GM23248 (cell line): ENCODE data around the gene ESPN. TPM values are rescaled to one million over a fixed set of nuclear protein-coding genes. Genes with fewer than 3 reads are reported as not detected.
"Not testable (repeated sequence)": the region's sequence is repeated elsewhere in the genome, so short reads cannot be mapped to it uniquely, and the experiment has no call there.

ENCODE experiments used
- DNase-seq: peaks from one replicate; pipeline ENCODE4 v3.0.0-alpha.2; 2015
- H2AFZ ChIP-seq: fragments of 200-600 bp; sonication (generic); 2 replicates; pipeline ENCODE4 v1.6.1; 2016; ENCODE audit warnings: antibody characterized with exemption
- H3F3A ChIP-seq: fragments of 200-600 bp; sonication (generic); 2 replicates; pipeline ENCODE4 v1.6.1; 2016; ENCODE audit warnings: mild to moderate bottlenecking, antibody characterized with exemption, mixed run types; ENCODE audit not compliant: insufficient read depth
- H3K27ac ChIP-seq: fragments of 200-600 bp; sonication (generic); 2 replicates; pipeline ENCODE4 v1.5.1; 2016; ENCODE audit warnings: mild to moderate bottlenecking
- H3K27me3 ChIP-seq: fragments of 200-600 bp; sonication (generic); replicated peaks from 2 replicates; pipeline ENCODE4 v1.6.1; 2016; ENCODE audit warnings: mild to moderate bottlenecking; ENCODE audit not compliant: insufficient read depth
- H3K36me3 ChIP-seq: fragments of 200-600 bp; sonication (generic); 2 replicates; pipeline ENCODE4 v1.6.1; 2016; ENCODE audit warnings: low read depth, mild to moderate bottlenecking
- H3K4me1 ChIP-seq: fragments of 200-600 bp; sonication (generic); 2 replicates; pipeline ENCODE4 v1.6.1; 2016; ENCODE audit warnings: mild to moderate bottlenecking; ENCODE audit not compliant: insufficient read depth
- H3K4me2 ChIP-seq: fragments of 200-600 bp; sonication (generic); one replicate; pipeline ENCODE4 v1.6.1; 2016; ENCODE audit warnings: mild to moderate bottlenecking; ENCODE audit not compliant: unreplicated experiment
- H3K4me3 ChIP-seq: fragments of 200-600 bp; sonication (generic); 2 replicates; pipeline ENCODE4 v1.5.1; 2016; ENCODE audit warnings: mild to moderate bottlenecking
- H3K79me2 ChIP-seq: fragments of 200-600 bp; sonication (generic); 2 replicates; pipeline ENCODE4 v1.6.1; 2016; ENCODE audit warnings: mild to moderate bottlenecking; ENCODE audit not compliant: insufficient read depth
- H3K9ac ChIP-seq: fragments of 200-600 bp; sonication (generic); 2 replicates; pipeline ENCODE4 v1.6.1; 2016; ENCODE audit warnings: mild to moderate bottlenecking
- H3K9me2 ChIP-seq: fragments of 200-600 bp; sonication (generic); 2 replicates; pipeline ENCODE4 v1.6.1; 2016; ENCODE audit warnings: mixed run types, mild to moderate bottlenecking, moderate library complexity; ENCODE audit not compliant: insufficient read depth
- H3K9me3 ChIP-seq: fragments of 200-600 bp; sonication (generic); one replicate; pipeline ENCODE4 v1.6.1; 2017; ENCODE audit warnings: low read depth
- H4K20me1 ChIP-seq: fragments of 200-600 bp; sonication (generic); 2 replicates; pipeline ENCODE4 v1.6.0; 2016; ENCODE audit not compliant: insufficient read depth
- EZH2 ChIP-seq: fragments of 200-600 bp; sonication (generic); IDR thresholded peaks from 2 replicates; pipeline ENCODE4 v1.6.1; 2018; ENCODE audit warnings: antibody characterized with exemption, mild to moderate bottlenecking; ENCODE audit not compliant: insufficient read depth, poor library complexity, severe bottlenecking
- EZH2phosphoT487 ChIP-seq: fragments of 200-600 bp; sonication (generic); IDR thresholded peaks from 2 replicates; pipeline ENCODE4 v1.6.1; 2018; ENCODE audit warnings: antibody characterized with exemption, moderate library complexity, mild to moderate bottlenecking, low read depth; ENCODE audit not compliant: insufficient read depth
- whole genome bisulfite sequencing, 2 experiments: methylation state at CpG; one replicate each; pipeline ENCODE4 v1.1.6; 2015 to 2017; ENCODE audit warnings: low lambda C conversion rate in 2 of 2, low coverage in 1 of 2; ENCODE audit errors: missing lambda C conversion rate in 2 of 2; 5-methylcytosine and 5-hydroxymethylcytosine counted together
- in situ Hi-C: fragments of 300-500 bp; cut with MboI; formaldehyde crosslinking; loops from 2 replicates; pipeline ENCODE4 v1.15.0; 2020
- polyA plus RNA-seq: library from polyadenylated mRNA; unstranded; fragments of >200 nt; fragmentation: Nextera tagmentation; extraction: Ambion mirVana; gene quantifications from 2 replicates; pipeline ENCODE4 v1.2.1, GENCODE V29; 2016
- total RNA-seq: library from RNA; depleted of rRNA; stranded (reverse); fragments of >200 nt; shearing (Covaris generic); gene quantifications from 2 replicates; pipeline ENCODE4 v1.2.3, GENCODE V29; 2014

Gene ESPN
- total and polyA plus RNA-seq, 2 experiments from 2014 or later = not detected

DNA sequence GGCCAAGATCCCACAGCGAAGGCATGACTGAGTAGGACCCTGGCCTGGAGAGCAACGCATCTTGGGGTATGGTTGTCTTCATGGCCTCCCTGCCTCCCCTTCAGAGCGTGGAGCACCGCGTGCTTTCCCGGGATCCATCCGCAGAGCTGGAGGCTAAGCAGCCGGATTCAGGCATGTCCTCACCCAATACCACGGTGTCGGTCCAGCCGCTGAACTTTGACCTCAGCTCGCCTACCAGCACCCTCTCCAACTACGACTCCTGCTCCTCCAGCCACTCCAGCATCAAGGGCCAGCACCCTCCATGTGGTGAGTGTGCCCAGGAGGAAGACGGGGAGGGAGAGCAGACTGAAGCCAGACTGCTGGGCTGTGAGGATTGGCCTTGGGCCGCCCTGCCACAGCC, 19.8 kb downstream of the ESPN start:
- TF ChIP-seq EZH2phosphoT487 = no peak
- no peak for TF ChIP-seq EZH2
- DNase-seq = no peak
- Histone ChIP-seq H3K4me2 (no peak overlapping the region), H3K36me3 (no peaks in the 10 kb centered on the region), H2AFZ (no peak overlapping the region), H3K4me3 (no peak overlapping the region), H3K79me2 (no peaks in the 10 kb centered on the region), H3K27me3 (peaks cover 32% of the 10 kb centered on the region), H3K9ac (no peak overlapping the region), H3K27ac (no peak overlapping the region), H3K9me3 (no peaks in the 10 kb centered on the region), H3K4me1 (no peaks in the 10 kb centered on the region), H3K9me2 (no peaks in the 10 kb centered on the region), H4K20me1 (no peaks in the 10 kb centered on the region), H3F3A (no peaks in the 10 kb centered on the region)
- WGBS, 2 experiments = 76 to 78% methylated on average over 15 of the region's 15 CpGs
- in situ Hi-C loops = no loop called here

DNA sequence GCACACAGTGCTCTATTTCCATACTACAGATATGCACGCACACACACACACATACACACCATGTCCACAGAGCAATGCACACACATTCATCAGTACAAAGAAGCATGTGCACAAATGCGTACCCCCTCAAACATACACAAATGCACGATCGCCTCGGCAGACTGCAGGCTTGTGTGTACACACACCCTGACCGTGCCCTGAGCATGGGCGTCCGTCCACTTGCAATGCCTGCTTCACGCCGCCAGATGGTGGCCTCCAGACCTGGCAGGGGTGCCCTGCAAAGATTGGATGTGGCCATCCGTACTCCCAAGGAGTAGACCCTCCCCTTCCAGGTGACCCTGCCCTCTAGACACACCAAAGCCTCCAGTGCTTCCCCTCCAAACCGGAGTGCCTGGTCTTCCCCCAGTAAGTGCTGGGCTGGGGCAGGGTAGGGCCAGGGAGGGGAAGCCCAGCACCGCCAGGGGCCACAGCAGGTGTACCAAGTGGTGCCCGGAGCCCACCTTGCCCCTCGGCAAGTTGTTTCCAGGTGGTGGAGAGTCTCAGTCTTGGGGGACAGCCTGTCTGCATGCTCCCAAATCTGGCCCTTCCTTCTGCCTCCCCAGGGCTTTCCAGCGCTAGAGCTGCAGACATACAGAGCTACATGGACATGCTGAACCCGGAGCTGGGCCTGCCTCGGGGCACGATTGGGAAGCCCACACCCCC, 20.6 kb downstream of the ESPN start:
- no peaks in the 10 kb centered on the region for H3F3A ChIP-seq
- H3K9me3 ChIP-seq = no peaks in the 10 kb centered on the region
- 50 to 53% methylated on average over 16 to 18 of the region's 19 CpGs for WGBS, 2 experiments
- TF ChIP-seq EZH2 = no peak
- no peak for TF ChIP-seq EZH2phosphoT487
- in situ Hi-C loops = no loop called here
- no peaks in the 10 kb centered on the region for H3K4me1 ChIP-seq
- DNase-seq = peak; percentile 59
- no peak overlapping the region for H2AFZ ChIP-seq
- no peaks in the 10 kb centered on the region for H3K9me2 ChIP-seq
- no peak overlapping the region for H3K27ac ChIP-seq
- no peak overlapping the region for H3K4me2 ChIP-seq
- H3K36me3 ChIP-seq = no peaks in the 10 kb centered on the region
- no peak overlapping the region for H3K4me3 ChIP-seq
- no peaks in the 10 kb centered on the region for H3K79me2 ChIP-seq
- no peak overlapping the region for H3K9ac ChIP-seq
- no peaks in the 10 kb centered on the region for H4K20me1 ChIP-seq
- H3K27me3 ChIP-seq = peaks cover 40% of the 10 kb centered on the region

DNA sequence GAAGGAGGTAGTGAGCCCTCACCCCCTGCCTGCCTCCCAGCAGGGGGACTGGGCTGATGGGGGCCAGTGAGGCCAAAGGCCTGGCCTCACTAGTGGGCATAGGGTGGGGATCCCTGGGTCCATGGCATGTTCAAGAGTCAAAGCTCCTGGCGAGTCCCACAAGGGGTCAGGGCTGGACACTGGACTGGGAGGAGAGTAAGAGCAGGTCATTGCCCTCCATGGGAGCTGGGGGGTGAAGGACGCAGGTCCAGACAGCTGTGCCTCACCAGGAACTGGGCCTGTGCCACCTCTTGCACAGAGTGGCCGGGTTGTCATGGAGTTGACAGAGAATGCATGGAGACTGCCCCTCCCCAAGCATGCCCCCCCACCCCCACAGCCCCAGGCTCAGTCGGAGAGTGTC, 21.4 kb downstream of the ESPN start:
- H3K4me2 ChIP-seq, H2AFZ ChIP-seq, H4K20me1 ChIP-seq, H3K9me2 ChIP-seq, H3K9ac ChIP-seq, DNase-seq, H3K4me1 ChIP-seq, H3K36me3 ChIP-seq, H3K79me2 ChIP-seq, in situ Hi-C loops, H3K27ac ChIP-seq, H3K4me3 ChIP-seq, H3F3A ChIP-seq, H3K9me3 ChIP-seq: not testable (repeated sequence)
- WGBS, 2 experiments = 77 to 84% methylated on average over 4 of the region's 4 CpGs
- peaks cover 46% of the 10 kb centered on the region for H3K27me3 ChIP-seq

DNA sequence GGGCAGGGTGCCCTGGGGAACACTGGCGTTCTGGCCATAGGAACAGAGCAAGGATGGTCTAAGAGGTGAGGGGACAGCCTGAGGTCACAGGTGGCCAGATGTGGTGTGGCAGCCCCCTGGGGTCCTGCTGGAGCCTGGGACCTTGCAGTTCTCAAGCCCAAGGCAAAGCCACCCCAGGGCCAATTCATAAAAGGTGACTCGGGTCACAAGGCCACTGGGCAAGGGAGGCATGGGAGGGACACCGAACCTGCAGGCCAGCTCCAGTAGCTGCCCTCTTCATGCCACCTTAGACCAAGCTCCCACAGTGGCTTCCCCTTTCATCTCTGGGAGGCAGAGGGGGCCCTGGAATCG, 22.1 kb downstream of the ESPN start:
- no peak for DNase-seq
- H3F3A ChIP-seq = no peaks in the 10 kb centered on the region
- H3K79me2 ChIP-seq = no peaks in the 10 kb centered on the region
- no peak overlapping the region for H3K9ac ChIP-seq
- H2AFZ ChIP-seq = no peak overlapping the region
- H3K27me3 ChIP-seq = peaks cover 45% of the 10 kb centered on the region
- H3K4me1 ChIP-seq = no peaks in the 10 kb centered on the region
- 69 to 72% methylated on average over 4 of the region's 4 CpGs for WGBS, 2 experiments
- no peaks in the 10 kb centered on the region for H3K9me3 ChIP-seq
- no peak overlapping the region for H3K4me2 ChIP-seq
- in situ Hi-C loops = no loop called here
- no peaks in the 10 kb centered on the region for H4K20me1 ChIP-seq
- no peak overlapping the region for H3K4me3 ChIP-seq
- no peak overlapping the region for H3K27ac ChIP-seq
- H3K36me3 ChIP-seq = no peaks in the 10 kb centered on the region
- no peak for TF ChIP-seq EZH2phosphoT487
- no peak for TF ChIP-seq EZH2
- H3K9me2 ChIP-seq = no peaks in the 10 kb centered on the region
